ENCODE data around the gene RTN4R. TPM values are rescaled to one million over a fixed set of nuclear protein-coding genes. Genes with fewer than 3 reads are reported as not detected.

Gene RTN4R
- total RNA-seq, 6 donors from 2014 or later = 2.6 to 13.0 (median 9.0) TPM

- Histone ChIP-seq H3K9me3 (no peaks in the 10 kb centered on the region), H3K27ac (no peak overlapping the region), H3K36me3 (no peaks in the 10 kb centered on the region), H3K4me1 (peaks cover 15 to 20% (median 16%) of the 10 kb centered on the region in 4 donors), H3K27me3 (peaks cover 0 to 3% (median 0%) of the 10 kb centered on the region in 4 donors), H3K4me3 (no peak overlapping the region)
- TF ChIP-seq POLR2A (IDR thresholded peaks at IDR 0.05) = no peak
- TF ChIP-seq POLR2AphosphoS5 (IDR thresholded peaks at IDR 0.05) = no peak
- TF ChIP-seq CTCF (IDR thresholded peaks at IDR 0.05) = no peak
- TF ChIP-seq EP300 (IDR thresholded peaks at IDR 0.05) = no peak
- 82 to 83% methylated on average over 7 to 10 of the region's 13 CpGs for WGBS, 2 donors
- ATAC-seq (ENCODE audit: low FRiP score in 2 of 2) (no peak), DNase-seq (peak in 1 of 2 donors; percentile 47)
Measured at GRCh38 chr22:20302438-20303228, 34.5 kb upstream of the RTN4R start.

GRCh38 chr22:20299746-20300136, 31.6 kb upstream of the RTN4R start:
- peaks cover 15 to 20% (median 16%) of the 10 kb centered on the region in 4 donors for H3K4me1 ChIP-seq
- H3K36me3 ChIP-seq = no peaks in the 10 kb centered on the region
- H3K9me3 ChIP-seq = no peaks in the 10 kb centered on the region
- ATAC-seq (ENCODE audit: low FRiP score in 2 of 2) (no peak), DNase-seq (peak in 1 of 2 donors; percentile 40)
- peak in 1 of 4 donors; percentile 17 for TF ChIP-seq POLR2A (IDR thresholded peaks at IDR 0.05)
- no peak for TF ChIP-seq POLR2AphosphoS5 (IDR thresholded peaks at IDR 0.05)
- peak in 1 of 6 experiments; percentile 24 for TF ChIP-seq CTCF (IDR thresholded peaks at IDR 0.05)
- TF ChIP-seq EP300 (IDR thresholded peaks at IDR 0.05) = no peak
- H3K27me3 ChIP-seq = peaks cover 0 to 3% (median 0%) of the 10 kb centered on the region in 4 donors
- WGBS, 2 donors = 0 to 1% methylated on average over 1 to 50 of the region's 52 CpGs
- H3K27ac ChIP-seq = peak overlapping the region in 1 of 4 donors; percentile 44
- H3K4me3 ChIP-seq = peak overlapping the region; percentile 50 to 82 (median 65)

GRCh38 chr22:20298803-20299745, 31.0 kb upstream of the RTN4R start:
- H3K9me3 ChIP-seq = no peaks in the 10 kb centered on the region
- peak; percentile 93 to 94 for ATAC-seq (ENCODE audit: low FRiP score in 2 of 2)

More at GRCh38 chr22:20298803-20299745, 31.0 kb upstream of the RTN4R start:
- WGBS, 2 donors = 6 to 10% methylated on average over 25 to 60 of the region's 90 CpGs
- no peak for TF ChIP-seq POLR2AphosphoS5 (IDR thresholded peaks at IDR 0.05)
- TF ChIP-seq CTCF (IDR thresholded peaks at IDR 0.05) = no peak
- no peak for TF ChIP-seq EP300 (IDR thresholded peaks at IDR 0.05)
- TF ChIP-seq POLR2A (IDR thresholded peaks at IDR 0.05) = no peak
- Histone ChIP-seq H3K4me3 (peak overlapping the region; percentile 50 to 82 (median 65)), H3K27me3 (peaks cover 0 to 3% (median 0%) of the 10 kb centered on the region in 4 donors), H3K4me1 (peaks cover 15 to 20% (median 16%) of the 10 kb centered on the region in 4 donors), H3K27ac (peak overlapping the region in 2 of 4 donors; percentile 21 to 44), H3K36me3 (no peaks in the 10 kb centered on the region)
- peak; percentile 87 to 98 for DNase-seq

All from upper lobe of left lung (tissue), 6 donors.